ENCODE results near the gene AVL9. TPM values are rescaled to one million over a fixed set of nuclear protein-coding genes. Genes with fewer than 3 reads are reported as not detected.

AVL9 gene
- polyA plus RNA-seq, 2 of the 4 experiments (the other 2 are of a cell fraction), result 24.0 to 36.1 TPM

DNA sequence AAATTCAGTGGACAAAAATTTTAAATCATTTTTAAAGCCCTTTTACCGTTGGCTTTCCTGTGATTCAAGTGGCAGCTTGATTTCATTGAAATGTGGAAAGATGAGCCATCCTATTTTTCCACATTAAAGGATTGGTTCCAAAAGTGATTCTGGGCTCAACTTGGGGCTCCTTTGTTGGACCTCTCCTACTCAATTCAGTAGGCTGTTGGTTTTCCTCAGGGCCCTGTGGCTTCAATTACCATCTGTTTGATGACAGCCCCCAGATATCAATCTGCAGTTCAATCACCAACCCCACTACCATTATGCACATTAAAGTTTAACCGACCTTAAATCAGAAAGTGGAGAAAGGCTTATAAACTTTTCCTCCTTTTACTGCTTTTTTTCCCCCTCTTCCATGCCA, 47.3 kb downstream of the AVL9 start:
- ATAC-seq, result no peak
- no peak for FAIRE-seq

DNA sequence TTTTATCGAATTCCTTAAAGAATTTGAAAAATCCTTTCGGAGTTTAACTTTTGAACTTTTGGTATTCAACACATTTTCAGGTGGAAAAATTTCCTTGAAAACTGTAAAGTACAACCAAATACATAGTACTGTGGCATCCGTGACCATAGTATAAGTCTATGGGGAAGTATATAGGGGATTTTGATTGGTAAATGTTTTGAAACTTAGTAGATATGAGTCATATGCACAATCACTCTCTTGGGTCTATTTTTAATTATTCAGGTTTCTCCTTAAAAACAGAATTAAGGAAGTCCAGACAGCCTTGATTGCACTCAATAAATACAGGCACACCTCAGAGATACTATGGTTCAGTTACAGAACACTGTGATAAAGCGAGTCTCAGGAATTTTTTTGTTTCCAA, 64.2 kb downstream of the AVL9 start:
- ChIA-PET POLR2A (no interaction called here), CTCF (no interaction called here)
- WGBS (ENCODE audit: missing lambda C conversion rate), result 91% methylated on average over 4 of the region's 4 CpGs

More for the DNA sequence above, 47.3 kb downstream of the AVL9 start:
- no peak overlapping the region for H3K27ac ChIP-seq
- no peaks in the 10 kb centered on the region for H3K9me3 ChIP-seq
- H3K4me1 ChIP-seq, result peaks cover 9% of the 10 kb centered on the region; the same call in 2 of the 3 replicates
- WGBS (ENCODE audit: missing lambda C conversion rate), result 86% methylated on average over 2 of the region's 2 CpGs
- DNase-seq (ENCODE audit: low read depth in 1 of 2, low spot score in 1 of 2), result no peak
- ChIA-PET POLR2A (no interaction called here), CTCF (interaction anchor here (0.7 kb wide), 1 partner anchor 10 kb away, joined by 4 read pairs; no protein-coding TSS in a partner anchor)
- no peak overlapping the region for H3K4me2 ChIP-seq
- TF ChIP-seq EP300 (IDR thresholded peaks at IDR 0.05), result no peak
- no peak for TF ChIP-seq MAFK (IDR thresholded peaks at IDR 0.05; ENCODE audit: partially characterized antibody)
- no peak for TF ChIP-seq FOSL2 (IDR thresholded peaks at IDR 0.05)
- TF ChIP-seq FOSL2 (CRISPR knock-in tag; IDR thresholded peaks at IDR 0.05), result no peak
- TF ChIP-seq GATA3 (IDR thresholded peaks at IDR 0.05; ENCODE audit: borderline replicate concordance), result no peak
- TF ChIP-seq, protein P1, sequence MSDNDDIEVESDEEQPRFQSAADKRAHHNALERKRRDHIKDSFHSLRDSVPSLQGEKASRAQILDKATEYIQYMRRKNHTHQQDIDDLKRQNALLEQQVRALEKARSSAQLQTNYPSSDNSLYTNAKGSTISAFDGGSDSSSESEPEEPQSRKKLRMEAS (IDR thresholded peaks at IDR 0.05), result no peak
- TF ChIP-seq NPAS2 (CRISPR knock-in tag; IDR thresholded peaks at IDR 0.05; ENCODE audit: borderline replicate concordance), result no peak
- no peak for TF ChIP-seq ESRRA (IDR thresholded peaks at IDR 0.05; ENCODE audit: borderline replicate concordance, low read length)
- TF ChIP-seq, protein P2, sequence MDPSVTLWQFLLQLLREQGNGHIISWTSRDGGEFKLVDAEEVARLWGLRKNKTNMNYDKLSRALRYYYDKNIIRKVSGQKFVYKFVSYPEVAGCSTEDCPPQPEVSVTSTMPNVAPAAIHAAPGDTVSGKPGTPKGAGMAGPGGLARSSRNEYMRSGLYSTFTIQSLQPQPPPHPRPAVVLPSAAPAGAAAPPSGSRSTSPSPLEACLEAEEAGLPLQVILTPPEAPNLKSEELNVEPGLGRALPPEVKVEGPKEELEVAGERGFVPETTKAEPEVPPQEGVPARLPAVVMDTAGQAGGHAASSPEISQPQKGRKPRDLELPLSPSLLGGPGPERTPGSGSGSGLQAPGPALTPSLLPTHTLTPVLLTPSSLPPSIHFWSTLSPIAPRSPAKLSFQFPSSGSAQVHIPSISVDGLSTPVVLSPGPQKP (IDR thresholded peaks at IDR 0.05; ENCODE audit: low read depth, low read length), result no peak
- TF ChIP-seq MAZ (IDR thresholded peaks at IDR 0.05; ENCODE audit: borderline replicate concordance, low read depth, low read length), result no peak
- TF ChIP-seq RARB (CRISPR knock-in tag; IDR thresholded peaks at IDR 0.05), result no peak
- TF ChIP-seq MYC (IDR thresholded peaks at IDR 0.05; ENCODE audit: borderline replicate concordance, low read length), result no peak
- TF ChIP-seq, protein P3, sequence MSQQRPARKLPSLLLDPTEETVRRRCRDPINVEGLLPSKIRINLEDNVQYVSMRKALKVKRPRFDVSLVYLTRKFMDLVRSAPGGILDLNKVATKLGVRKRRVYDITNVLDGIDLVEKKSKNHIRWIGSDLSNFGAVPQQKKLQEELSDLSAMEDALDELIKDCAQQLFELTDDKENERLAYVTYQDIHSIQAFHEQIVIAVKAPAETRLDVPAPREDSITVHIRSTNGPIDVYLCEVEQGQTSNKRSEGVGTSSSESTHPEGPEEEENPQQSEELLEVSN (IDR thresholded peaks at IDR 0.05; ENCODE audit: borderline replicate concordance, low read depth), result no peak
- TF ChIP-seq CEBPB (IDR thresholded peaks at IDR 0.05), result no peak
- TF ChIP-seq, protein P4, sequence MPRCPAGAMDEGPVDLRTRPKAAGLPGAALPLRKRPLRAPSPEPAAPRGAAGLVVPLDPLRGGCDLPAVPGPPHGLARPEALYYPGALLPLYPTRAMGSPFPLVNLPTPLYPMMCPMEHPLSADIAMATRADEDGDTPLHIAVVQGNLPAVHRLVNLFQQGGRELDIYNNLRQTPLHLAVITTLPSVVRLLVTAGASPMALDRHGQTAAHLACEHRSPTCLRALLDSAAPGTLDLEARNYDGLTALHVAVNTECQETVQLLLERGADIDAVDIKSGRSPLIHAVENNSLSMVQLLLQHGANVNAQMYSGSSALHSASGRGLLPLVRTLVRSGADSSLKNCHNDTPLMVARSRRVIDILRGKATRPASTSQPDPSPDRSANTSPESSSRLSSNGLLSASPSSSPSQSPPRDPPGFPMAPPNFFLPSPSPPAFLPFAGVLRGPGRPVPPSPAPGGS (IDR thresholded peaks at IDR 0.05), result no peak
- TF ChIP-seq HDAC2 (IDR thresholded peaks at IDR 0.05), result no peak
- TF ChIP-seq NR3C1 (IDR thresholded peaks at IDR 0.05), result no peak
- no peak overlapping the region for H3K4me3 ChIP-seq

DNA sequence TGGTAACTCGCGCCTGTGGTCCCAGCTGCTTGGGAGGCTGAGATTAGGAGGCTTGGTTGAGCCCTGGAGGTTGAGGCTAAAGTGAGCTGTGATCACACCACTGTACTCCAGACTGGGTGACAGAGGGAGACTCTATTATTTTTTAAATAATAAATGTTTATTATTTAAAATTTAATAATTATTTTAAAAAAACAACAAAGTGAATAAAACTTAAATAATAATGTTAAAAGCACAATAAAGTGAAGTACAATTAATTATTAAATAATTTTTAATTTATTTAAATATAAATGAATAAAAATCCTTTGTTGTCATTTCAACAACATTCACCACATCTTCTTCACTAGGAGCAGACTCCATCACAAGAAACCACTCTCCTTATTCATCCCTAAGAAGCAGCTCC, 64.8 kb downstream of the AVL9 start:
- DNase-seq (ENCODE audit: low read depth in 1 of 2, low spot score in 1 of 2) (no peak), FAIRE-seq (no peak), ATAC-seq (no peak)
- Histone ChIP-seq H3K27ac (no peak overlapping the region), H3K4me3 (no peak overlapping the region), H3K4me2 (no peak overlapping the region), H3K4me1 (peaks cover 15% of the 10 kb centered on the region), H3K9me3 (no peaks in the 10 kb centered on the region)
- POLR2A ChIA-PET, result no interaction called here
- CTCF ChIA-PET, result no interaction called here
- WGBS (ENCODE audit: missing lambda C conversion rate), result 96% methylated on average over 2 of the region's 2 CpGs
- TF ChIP-seq HDAC2 (IDR thresholded peaks at IDR 0.05), result no peak
- no peak for TF ChIP-seq MYC (IDR thresholded peaks at IDR 0.05; ENCODE audit: borderline replicate concordance, low read length)
- no peak for TF ChIP-seq POLR2A (IDR thresholded peaks at IDR 0.05; ENCODE audit: low read length)
- no peak for TF ChIP-seq ZSCAN20 (CRISPR knock-in tag; IDR thresholded peaks at IDR 0.05)
- TF ChIP-seq, protein P5, sequence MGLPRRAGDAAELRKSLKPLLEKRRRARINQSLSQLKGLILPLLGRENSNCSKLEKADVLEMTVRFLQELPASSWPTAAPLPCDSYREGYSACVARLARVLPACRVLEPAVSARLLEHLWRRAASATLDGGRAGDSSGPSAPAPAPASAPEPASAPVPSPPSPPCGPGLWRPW (IDR thresholded peaks at IDR 0.05), result no peak
- no peak for TF ChIP-seq NPAS2 (CRISPR knock-in tag; IDR thresholded peaks at IDR 0.05; ENCODE audit: borderline replicate concordance)
- TF ChIP-seq, protein P6, sequence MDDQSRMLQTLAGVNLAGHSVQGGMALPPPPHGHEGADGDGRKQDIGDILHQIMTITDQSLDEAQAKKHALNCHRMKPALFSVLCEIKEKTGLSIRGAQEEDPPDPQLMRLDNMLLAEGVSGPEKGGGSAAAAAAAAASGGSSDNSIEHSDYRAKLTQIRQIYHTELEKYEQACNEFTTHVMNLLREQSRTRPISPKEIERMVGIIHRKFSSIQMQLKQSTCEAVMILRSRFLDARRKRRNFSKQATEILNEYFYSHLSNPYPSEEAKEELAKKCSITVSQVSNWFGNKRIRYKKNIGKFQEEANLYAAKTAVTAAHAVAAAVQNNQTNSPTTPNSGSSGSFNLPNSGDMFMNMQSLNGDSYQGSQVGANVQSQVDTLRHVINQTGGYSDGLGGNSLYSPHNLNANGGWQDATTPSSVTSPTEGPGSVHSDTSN (IDR thresholded peaks at IDR 0.05), result no peak
- no peak for TF ChIP-seq HOXB5 (CRISPR knock-in tag; IDR thresholded peaks at IDR 0.05)
- no peak for TF ChIP-seq NFE2L2 (conservative IDR thresholded peaks at IDR 0.05; ENCODE audit: low read length)

More for the DNA sequence above, 64.2 kb downstream of the AVL9 start:
- no peak for FAIRE-seq
- Histone ChIP-seq H3K4me1 (peaks cover 11% of the 10 kb centered on the region), H3K9me3 (no peaks in the 10 kb centered on the region), H3K4me3 (no peak overlapping the region), H3K27ac (no peak overlapping the region), H3K4me2 (no peak overlapping the region)
- TF ChIP-seq, protein P7, sequence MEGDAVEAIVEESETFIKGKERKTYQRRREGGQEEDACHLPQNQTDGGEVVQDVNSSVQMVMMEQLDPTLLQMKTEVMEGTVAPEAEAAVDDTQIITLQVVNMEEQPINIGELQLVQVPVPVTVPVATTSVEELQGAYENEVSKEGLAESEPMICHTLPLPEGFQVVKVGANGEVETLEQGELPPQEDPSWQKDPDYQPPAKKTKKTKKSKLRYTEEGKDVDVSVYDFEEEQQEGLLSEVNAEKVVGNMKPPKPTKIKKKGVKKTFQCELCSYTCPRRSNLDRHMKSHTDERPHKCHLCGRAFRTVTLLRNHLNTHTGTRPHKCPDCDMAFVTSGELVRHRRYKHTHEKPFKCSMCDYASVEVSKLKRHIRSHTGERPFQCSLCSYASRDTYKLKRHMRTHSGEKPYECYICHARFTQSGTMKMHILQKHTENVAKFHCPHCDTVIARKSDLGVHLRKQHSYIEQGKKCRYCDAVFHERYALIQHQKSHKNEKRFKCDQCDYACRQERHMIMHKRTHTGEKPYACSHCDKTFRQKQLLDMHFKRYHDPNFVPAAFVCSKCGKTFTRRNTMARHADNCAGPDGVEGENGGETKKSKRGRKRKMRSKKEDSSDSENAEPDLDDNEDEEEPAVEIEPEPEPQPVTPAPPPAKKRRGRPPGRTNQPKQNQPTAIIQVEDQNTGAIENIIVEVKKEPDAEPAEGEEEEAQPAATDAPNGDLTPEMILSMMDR (IDR thresholded peaks at IDR 0.05), result no peak
- no peak for ATAC-seq
- no peak for DNase-seq (ENCODE audit: low read depth in 1 of 2, low spot score in 1 of 2)

Measured in A549 (cell line).